GM12878 (cell line): ENCODE data around the gene TNFRSF1A. TPM values are rescaled to one million over a fixed set of nuclear protein-coding genes. Genes with fewer than 3 reads are reported as not detected.
A peak's percentile ranks its signal among the peaks of the same experiment; 100 is the strongest.

Experiments used
- ATAC-seq: fragments of 200-7000 bp; cut with Tn5 transposase; 3 replicates; pipeline ENCODE4 v1.9.1; 2020; ENCODE audit warnings: mild to moderate bottlenecking, moderate library complexity
- BruUV-seq: library from RNA; stranded (reverse); fragments of 400-500 nt; replicated peaks from 2 replicates; lab custom pipeline; 2021; lab: Mats Ljungman, UMichigan
- CTCF ChIA-PET: fragments of 300-600 bp; sonication (Branson Sonifier 250); formaldehyde crosslinking; extraction: SDS; loops from one replicate; lab custom pipeline; 2021; ENCODE audit warnings: inconsistent platforms; lab: Yijun Ruan, JAX
- POLR2A ChIA-PET: fragments of 350-600 bp; formaldehyde crosslinking; extraction: SDS; loops from one replicate; lab custom pipeline; 2021; ENCODE audit warnings: inconsistent platforms; lab: Charles Lee
- RAD21 ChIA-PET: fragments of 300-600 bp; sonication (Branson Sonifier 250); formaldehyde crosslinking; loops from one replicate; lab custom pipeline; 2023; ENCODE audit warnings: antibody characterized with exemption; ENCODE audit not compliant: unreplicated experiment; lab: Charles Lee
- SMC1A ChIA-PET: fragments of 300-600 bp; sonication (Branson Sonifier 250); formaldehyde crosslinking; loops from one replicate; lab custom pipeline; 2023; ENCODE audit not compliant: unreplicated experiment, uncharacterized antibody; lab: Charles Lee
- DNase-seq: peaks from one replicate; pipeline ENCODE4 v3.0.0-alpha.2; 2011; ENCODE audit warnings: low read depth, low spot score
- FAIRE-seq: peaks from 3 replicates; lab custom pipeline; 2011; peaks lifted over from hg19 to GRCh38; lab: Jason Lieb, UNC
- H2AFZ ChIP-seq: 2 replicates; pipeline ENCODE4 v1.6.0; 2011; ENCODE audit warnings: low read depth, low read length, control low read depth; ENCODE audit not compliant: control insufficient read depth
- H3K27ac ChIP-seq: 2 replicates; pipeline ENCODE4 v1.5.1; 2011; ENCODE audit warnings: control low read depth; ENCODE audit not compliant: control insufficient read depth, insufficient read depth
- H3K27me3 ChIP-seq, 2 experiments: replicated peaks in 1 of 2; 2 replicates each; pipeline versions ENCODE4 v1.6.0 to v1.6.1; 2011; ENCODE audit warnings: low read length in 1 of 2; ENCODE audit not compliant: control insufficient read depth in 2 of 2, insufficient read depth in 2 of 2
- H3K36me3 ChIP-seq, 2 experiments: 2 replicates each; pipeline ENCODE4 v1.5.1; 2011; ENCODE audit warnings: low read length in 1 of 2; ENCODE audit not compliant: control insufficient read depth in 2 of 2, insufficient read depth in 2 of 2
- H3K4me1 ChIP-seq: 2 replicates; pipeline ENCODE4 v1.6.1; 2011; ENCODE audit warnings: mild to moderate bottlenecking, low read length, moderate library complexity, mixed read lengths; ENCODE audit not compliant: control insufficient read depth, insufficient read depth
- H3K4me2 ChIP-seq: 2 replicates; pipeline ENCODE4 v1.6.0; 2011; ENCODE audit warnings: control low read depth; ENCODE audit not compliant: control insufficient read depth, insufficient read depth
- H3K4me3 ChIP-seq: fragments of 200-600 bp; sonication (generic); 2 replicates; pipeline ENCODE4 v1.5.1; 2016
- H3K79me2 ChIP-seq: 2 replicates; pipeline ENCODE4 v1.6.0; 2011; ENCODE audit warnings: low read length; ENCODE audit not compliant: control insufficient read depth, insufficient read depth
- H3K9ac ChIP-seq: 2 replicates; pipeline ENCODE4 v1.8.0; 2011; ENCODE audit warnings: low read length, control low read depth, mixed read lengths; ENCODE audit not compliant: control insufficient read depth, insufficient read depth
- H3K9me3 ChIP-seq: replicated peaks from 3 replicates; pipeline ENCODE4 v1.5.1; 2011; ENCODE audit warnings: mild to moderate bottlenecking, low read length; ENCODE audit not compliant: control insufficient read depth, insufficient read depth
- H4K20me1 ChIP-seq: 2 replicates; pipeline ENCODE4 v1.6.0; 2011; ENCODE audit not compliant: control insufficient read depth, insufficient read depth
- BRCA1 ChIP-seq: IDR thresholded peaks from 2 replicates; pipeline ENCODE4 v1.6.1; 2011; ENCODE audit warnings: low read depth, low read length, improper control_type of control experiment
- CHD1 ChIP-seq: IDR thresholded peaks from 2 replicates; pipeline ENCODE4 v1.6.1; 2012; ENCODE audit warnings: low read depth, low read length, improper control_type of control experiment
- EED ChIP-seq: sonication (generic); IDR thresholded peaks from 2 replicates; pipeline ENCODE4 v1.6.1; 2016; ENCODE audit warnings: antibody characterized with exemption, low read depth
- ETV6 ChIP-seq, 2 experiments: fragments of 450-650 bp in 1 of 2; IDR thresholded peaks in 1 of 2; conservative IDR thresholded peaks in 1 of 2; 2 replicates each; pipeline ENCODE4 v1.6.1; 2014; ENCODE audit warnings: antibody characterized with exemption in 1 of 2, borderline replicate concordance in 1 of 2, low read depth in 1 of 2, mild to moderate bottlenecking in 1 of 2, moderate library complexity in 1 of 2
- EZH2 ChIP-seq: IDR thresholded peaks from 2 replicates; pipeline ENCODE4 v1.6.1; 2012; ENCODE audit warnings: low read depth, mild to moderate bottlenecking, control low read depth, inconsistent platforms, low read length, borderline replicate concordance; ENCODE audit not compliant: control insufficient read depth
- HDAC2 ChIP-seq: fragments of 200-600 bp; sonication (generic); IDR thresholded peaks from 2 replicates; pipeline ENCODE4 v1.6.1; 2017
- JUND ChIP-seq: IDR thresholded peaks from 2 replicates; pipeline ENCODE4 v1.6.1; 2012; ENCODE audit warnings: low read depth, mild to moderate bottlenecking, low read length, improper control_type of control experiment, moderate library complexity
- MTA2 ChIP-seq: fragments of 450-650 bp; IDR thresholded peaks from 2 replicates; pipeline ENCODE4 v1.6.1; 2016; ENCODE audit warnings: low read depth, mild to moderate bottlenecking, moderate library complexity
- NR2C1 ChIP-seq: fragments of 450-650 bp; IDR thresholded peaks from 2 replicates; pipeline ENCODE4 v1.6.1; 2017; ENCODE audit warnings: antibody characterized with exemption, mild to moderate bottlenecking, moderate library complexity
- PAX5 ChIP-seq: IDR thresholded peaks from 2 replicates; pipeline ENCODE4 v1.6.1; 2011; ENCODE audit warnings: low read depth, low read length, borderline replicate concordance
- RBBP5 ChIP-seq: fragments of 200-600 bp; sonication (generic); conservative IDR thresholded peaks from 2 replicates; pipeline ENCODE4 v1.6.1; 2016
- RELA ChIP-seq: fragments of 450-650 bp; IDR thresholded peaks from 2 replicates; pipeline ENCODE4 v1.8.0; 2014; ENCODE audit warnings: borderline replicate concordance; ENCODE audit not compliant: partially characterized antibody
- SIX5 ChIP-seq: IDR thresholded peaks from 2 replicates; pipeline ENCODE4 v1.6.1; 2011; ENCODE audit warnings: mild to moderate bottlenecking, low read depth, low read length, moderate library complexity; ENCODE audit not compliant: severe bottlenecking
- SRF ChIP-seq, 2 experiments: IDR thresholded peaks; 2 replicates each; pipeline ENCODE4 v1.6.1; 2011; ENCODE audit warnings: low read depth in 2 of 2, low read length in 2 of 2, mild to moderate bottlenecking in 1 of 2, moderate library complexity in 1 of 2
- SUPT20H ChIP-seq: IDR thresholded peaks from 2 replicates; pipeline ENCODE4 v1.6.1; 2011; ENCODE audit warnings: low read depth, mild to moderate bottlenecking, low read length, moderate library complexity, borderline replicate concordance; ENCODE audit not compliant: control insufficient read depth
- WGBS: methylation state at CpG from one replicate; pipeline ENCODE4 v1.1.6; 2016; ENCODE audit warnings: low lambda C conversion rate; ENCODE audit not compliant: insufficient replicate concordance, insufficient coverage; ENCODE audit errors: missing lambda C conversion rate; 5-methylcytosine and 5-hydroxymethylcytosine counted together
- in situ Hi-C: fragments of 300-500 bp; cut with MboI; formaldehyde crosslinking; loops from 9 replicates; pipeline ENCODE4 v1.14.3; 2018; ENCODE audit warnings: mixed read lengths
- intact Hi-C: fragments of 100-400 bp; cut with micrococcal nuclease; formaldehyde crosslinking; loops from one replicate; pipeline ENCODE4 v1.14.2; 2022; ENCODE audit not compliant: unreplicated experiment
- polyA plus RNA-seq, 11 experiments: library from polyadenylated mRNA; depleted of rRNA in 4 of 11; unstranded in 6 of 11; stranded (reverse) in 5 of 11; fragments of >200 nt; fragmentation: Nextera tagmentation in 4 of 11; fragmentation: Illumina TruSeq in 1 of 11; extraction: Ambion mirVana in 4 of 11; extraction: Trizol in 1 of 11; gene quantifications; 1 replicate in 1 of 11; 2 replicates in 10 of 11; pipeline versions ENCODE4 v1.2.1 to v1.2.3, GENCODE V29; 2011 to 2016; ENCODE audit warnings: inconsistent platforms in 2 of 11, missing spikeins in 2 of 11, low read depth in 1 of 11
- total RNA-seq, 4 experiments: library from RNA; depleted of rRNA in 3 of 4; stranded (reverse); fragments of >200 nt in 3 of 4; fragmentation: Illumina TruSeq in 1 of 4; extraction: Trizol in 1 of 4; gene quantifications; 2 replicates each; pipeline versions ENCODE4 v1.2.1 to v1.2.3, GENCODE V29; 2013 to 2021
- TF ChIP-seq, protein P1 (sequence below): IDR thresholded peaks from 2 replicates; pipeline ENCODE4 v1.6.1; 2012; ENCODE audit warnings: low read depth, low read length, improper control_type of control experiment
- TF ChIP-seq, protein P2 (sequence below): IDR thresholded peaks from 2 replicates; pipeline ENCODE4 v1.6.1; 2011; ENCODE audit warnings: mild to moderate bottlenecking, low read depth, low read length, moderate library complexity; ENCODE audit not compliant: insufficient replicate concordance
- TF ChIP-seq, protein P3 (sequence below): IDR thresholded peaks from 2 replicates; pipeline ENCODE4 v1.6.1; 2012; ENCODE audit warnings: mild to moderate bottlenecking, low read depth, low read length

TNFRSF1A gene
- total and polyA plus RNA-seq, 10 of the 15 experiments (the other 5 are each of a cell fraction or from before 2014, with no cell fraction given): 0.24 to 16.5 (median 13.0) TPM

DNA sequence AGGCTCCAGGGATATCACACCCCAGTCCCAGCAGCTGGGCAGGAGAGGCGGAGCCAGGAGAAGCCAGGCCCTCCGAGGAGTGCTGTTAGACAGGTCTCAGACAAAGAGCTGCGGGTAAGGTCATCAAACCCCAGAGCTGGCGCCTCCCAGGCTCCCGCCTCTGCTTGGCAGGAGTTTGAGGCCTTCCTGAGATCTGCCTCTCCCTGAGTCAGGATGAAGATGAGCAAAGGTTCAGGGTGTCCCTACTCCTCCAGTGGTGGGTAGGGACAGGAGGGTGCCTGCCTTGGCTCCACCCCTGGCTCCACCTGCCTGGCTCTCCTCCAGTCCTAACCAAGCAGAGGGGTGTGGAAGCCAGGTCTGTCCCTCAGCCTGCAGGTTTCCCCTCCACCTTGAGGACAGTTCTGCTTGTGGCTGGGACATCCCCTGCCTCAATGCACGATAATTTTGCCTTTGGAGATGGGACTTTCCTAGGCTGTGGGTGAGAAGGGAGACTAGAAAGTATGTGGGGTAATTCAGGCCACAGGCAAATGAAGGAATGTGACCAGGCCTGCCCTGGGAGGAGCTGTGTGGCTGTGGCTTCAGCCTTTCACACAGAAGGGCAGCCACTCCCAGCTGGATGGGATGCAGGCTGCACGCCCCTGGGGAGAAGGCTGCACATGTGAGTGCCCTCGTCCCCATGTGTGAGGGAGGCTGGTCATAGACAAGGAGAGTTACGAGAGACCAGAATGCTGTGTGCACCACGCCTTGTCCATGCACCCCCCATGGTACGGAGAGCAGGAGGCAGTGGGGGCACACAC, 29.1 kb downstream of the TNFRSF1A start:
- RAD21 ChIA-PET: interaction anchor here (0.6 to 1.8 kb wide), 11 partner anchors 10 to 149 kb away, joined by 3 to 14 read pairs (median 3); no protein-coding TSS in a partner anchor
- in situ Hi-C loops: no loop called here
- POLR2A ChIA-PET: interaction anchor here (0.8 to 2.2 kb wide), 5 partner anchors 8 to 27 kb away, joined by 3 to 14 read pairs (median 3); no protein-coding TSS in a partner anchor
- H3K27ac ChIP-seq: peak overlapping the region; percentile 57
- no peaks in the 10 kb centered on the region for H3K9me3 ChIP-seq
- CTCF ChIA-PET: interaction anchor here (0.9 to 3.5 kb wide), 4 partner anchors 10 to 411 kb away, joined by 3 to 13 read pairs (median 4); partner anchors contain the start of gene COPS7A
- H2AFZ ChIP-seq: no peak overlapping the region
- no peaks in the 10 kb centered on the region for H4K20me1 ChIP-seq
- intact Hi-C loops: no loop called here
- ATAC-seq (peak; percentile 89), FAIRE-seq (peak; percentile 96), DNase-seq (peak; percentile 94)
- BruUV-seq: no TSS peak
- no peak overlapping the region for H3K9ac ChIP-seq
- SMC1A ChIA-PET: interaction anchor here (0.6 to 2.0 kb wide), 8 partner anchors 10 to 111 kb away, joined by 3 to 6 read pairs (median 4); no protein-coding TSS in a partner anchor
- no peaks in the 10 kb centered on the region for H3K27me3 ChIP-seq
- H3K4me2 ChIP-seq: peak overlapping the region; percentile 56
- no peaks in the 10 kb centered on the region for H3K79me2 ChIP-seq
- H3K4me1 ChIP-seq: peaks cover 45% of the 10 kb centered on the region
- no peaks in the 10 kb centered on the region for H3K36me3 ChIP-seq
- H3K4me3 ChIP-seq: no peak overlapping the region
- 39% methylated on average over 11 of the region's 11 CpGs for WGBS
- peak; percentile 84 for TF ChIP-seq MTA2
- no peak for TF ChIP-seq JUND
- no peak for TF ChIP-seq EZH2
- TF ChIP-seq CHD1: peak; percentile 63; the same call in 1 of the 2 replicates
- no peak for TF ChIP-seq ETV6 (conservative IDR thresholded peaks at IDR 0.05 in 1 of 2, IDR thresholded peaks at IDR 0.05 in 1 of 2; ENCODE audit: borderline replicate concordance in 1 of 2, low read depth in 1 of 2)
- TF ChIP-seq PAX5: peak; percentile 47; the same call in 1 of the 2 replicates
- TF ChIP-seq, protein P1, sequence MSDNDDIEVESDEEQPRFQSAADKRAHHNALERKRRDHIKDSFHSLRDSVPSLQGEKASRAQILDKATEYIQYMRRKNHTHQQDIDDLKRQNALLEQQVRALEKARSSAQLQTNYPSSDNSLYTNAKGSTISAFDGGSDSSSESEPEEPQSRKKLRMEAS: 0 out of 2 replicates have a peak, but pooled peaks have one; percentile 25
- TF ChIP-seq, protein P2, sequence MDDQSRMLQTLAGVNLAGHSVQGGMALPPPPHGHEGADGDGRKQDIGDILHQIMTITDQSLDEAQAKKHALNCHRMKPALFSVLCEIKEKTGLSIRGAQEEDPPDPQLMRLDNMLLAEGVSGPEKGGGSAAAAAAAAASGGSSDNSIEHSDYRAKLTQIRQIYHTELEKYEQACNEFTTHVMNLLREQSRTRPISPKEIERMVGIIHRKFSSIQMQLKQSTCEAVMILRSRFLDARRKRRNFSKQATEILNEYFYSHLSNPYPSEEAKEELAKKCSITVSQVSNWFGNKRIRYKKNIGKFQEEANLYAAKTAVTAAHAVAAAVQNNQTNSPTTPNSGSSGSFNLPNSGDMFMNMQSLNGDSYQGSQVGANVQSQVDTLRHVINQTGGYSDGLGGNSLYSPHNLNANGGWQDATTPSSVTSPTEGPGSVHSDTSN: no peak
- TF ChIP-seq EED: peak; percentile 89
- peak; percentile 95 for TF ChIP-seq RELA
- TF ChIP-seq, protein P3, sequence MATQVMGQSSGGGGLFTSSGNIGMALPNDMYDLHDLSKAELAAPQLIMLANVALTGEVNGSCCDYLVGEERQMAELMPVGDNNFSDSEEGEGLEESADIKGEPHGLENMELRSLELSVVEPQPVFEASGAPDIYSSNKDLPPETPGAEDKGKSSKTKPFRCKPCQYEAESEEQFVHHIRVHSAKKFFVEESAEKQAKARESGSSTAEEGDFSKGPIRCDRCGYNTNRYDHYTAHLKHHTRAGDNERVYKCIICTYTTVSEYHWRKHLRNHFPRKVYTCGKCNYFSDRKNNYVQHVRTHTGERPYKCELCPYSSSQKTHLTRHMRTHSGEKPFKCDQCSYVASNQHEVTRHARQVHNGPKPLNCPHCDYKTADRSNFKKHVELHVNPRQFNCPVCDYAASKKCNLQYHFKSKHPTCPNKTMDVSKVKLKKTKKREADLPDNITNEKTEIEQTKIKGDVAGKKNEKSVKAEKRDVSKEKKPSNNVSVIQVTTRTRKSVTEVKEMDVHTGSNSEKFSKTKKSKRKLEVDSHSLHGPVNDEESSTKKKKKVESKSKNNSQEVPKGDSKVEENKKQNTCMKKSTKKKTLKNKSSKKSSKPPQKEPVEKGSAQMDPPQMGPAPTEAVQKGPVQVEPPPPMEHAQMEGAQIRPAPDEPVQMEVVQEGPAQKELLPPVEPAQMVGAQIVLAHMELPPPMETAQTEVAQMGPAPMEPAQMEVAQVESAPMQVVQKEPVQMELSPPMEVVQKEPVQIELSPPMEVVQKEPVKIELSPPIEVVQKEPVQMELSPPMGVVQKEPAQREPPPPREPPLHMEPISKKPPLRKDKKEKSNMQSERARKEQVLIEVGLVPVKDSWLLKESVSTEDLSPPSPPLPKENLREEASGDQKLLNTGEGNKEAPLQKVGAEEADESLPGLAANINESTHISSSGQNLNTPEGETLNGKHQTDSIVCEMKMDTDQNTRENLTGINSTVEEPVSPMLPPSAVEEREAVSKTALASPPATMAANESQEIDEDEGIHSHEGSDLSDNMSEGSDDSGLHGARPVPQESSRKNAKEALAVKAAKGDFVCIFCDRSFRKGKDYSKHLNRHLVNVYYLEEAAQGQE: no peak
- no peak for TF ChIP-seq SRF (IDR thresholded peaks at IDR 0.05; ENCODE audit: low read depth in 2 of 2, low read length in 2 of 2)
- TF ChIP-seq SIX5: no peak
- TF ChIP-seq NR2C1: no peak
- TF ChIP-seq RBBP5: no peak
- TF ChIP-seq BRCA1: no peak
- TF ChIP-seq HDAC2: no peak
- no peak for TF ChIP-seq SUPT20H
